ENCODE results near the gene CPNE6.

DNA sequence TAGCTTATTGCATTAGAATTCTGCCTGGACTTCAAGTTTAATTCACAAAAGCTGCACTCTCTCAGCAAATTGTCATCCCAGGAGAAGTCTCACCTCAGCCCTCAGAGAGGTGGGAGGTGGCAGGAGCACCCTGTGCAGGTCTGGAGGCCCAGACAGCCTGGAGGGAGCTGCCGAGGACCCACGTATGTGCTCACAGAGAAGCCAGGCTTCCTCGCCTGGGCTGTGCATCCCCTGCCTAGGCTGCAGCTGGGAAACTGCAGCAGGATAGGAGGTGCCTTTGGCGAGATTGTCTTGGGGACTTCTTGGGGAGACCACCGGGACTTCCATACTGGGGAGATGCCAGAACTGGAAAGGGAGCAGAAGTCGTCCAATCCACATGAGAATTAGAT is 8.8 kb downstream of the CPNE6 start:
- TF ChIP-seq POLR2A (IDR thresholded peaks at IDR 0.05): no peak
- TF ChIP-seq, protein P1, sequence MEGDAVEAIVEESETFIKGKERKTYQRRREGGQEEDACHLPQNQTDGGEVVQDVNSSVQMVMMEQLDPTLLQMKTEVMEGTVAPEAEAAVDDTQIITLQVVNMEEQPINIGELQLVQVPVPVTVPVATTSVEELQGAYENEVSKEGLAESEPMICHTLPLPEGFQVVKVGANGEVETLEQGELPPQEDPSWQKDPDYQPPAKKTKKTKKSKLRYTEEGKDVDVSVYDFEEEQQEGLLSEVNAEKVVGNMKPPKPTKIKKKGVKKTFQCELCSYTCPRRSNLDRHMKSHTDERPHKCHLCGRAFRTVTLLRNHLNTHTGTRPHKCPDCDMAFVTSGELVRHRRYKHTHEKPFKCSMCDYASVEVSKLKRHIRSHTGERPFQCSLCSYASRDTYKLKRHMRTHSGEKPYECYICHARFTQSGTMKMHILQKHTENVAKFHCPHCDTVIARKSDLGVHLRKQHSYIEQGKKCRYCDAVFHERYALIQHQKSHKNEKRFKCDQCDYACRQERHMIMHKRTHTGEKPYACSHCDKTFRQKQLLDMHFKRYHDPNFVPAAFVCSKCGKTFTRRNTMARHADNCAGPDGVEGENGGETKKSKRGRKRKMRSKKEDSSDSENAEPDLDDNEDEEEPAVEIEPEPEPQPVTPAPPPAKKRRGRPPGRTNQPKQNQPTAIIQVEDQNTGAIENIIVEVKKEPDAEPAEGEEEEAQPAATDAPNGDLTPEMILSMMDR (IDR thresholded peaks at IDR 0.05): no peak
